ENCODE measurements around the gene POLRMT. TPM values are rescaled to one million over a fixed set of nuclear protein-coding genes. Genes with fewer than 3 reads are reported as not detected.

Gene POLRMT
- total RNA-seq, 1 donor from 2014 or later, result 26.8 TPM

GRCh38 chr19:595326-596262 lies 37.7 kb downstream of the POLRMT start:
- no peak overlapping the region for H3K27ac ChIP-seq
- H3K36me3 ChIP-seq, result no peaks in the 10 kb centered on the region
- intact Hi-C loops (cut with DNase I), result no loop called here
- H3K27me3 ChIP-seq, result peaks cover 17% of the 10 kb centered on the region
- H3K4me1 ChIP-seq, result peaks cover 0 to 1% of the 10 kb centered on the region in 2 donors
- no peak overlapping the region for H3K4me3 ChIP-seq
- no peak for TF ChIP-seq CTCF (IDR thresholded peaks at IDR 0.05)
- no peaks in the 10 kb centered on the region for H3K9me3 ChIP-seq
- DNase-seq (ENCODE audit: low spot score in 2 of 2), result no peak

- Histone ChIP-seq H3K36me3 (no peaks in the 10 kb centered on the region), H3K4me3 (no peak overlapping the region), H3K27me3 (peaks cover 22% of the 10 kb centered on the region), H3K27ac (no peak overlapping the region), H3K9me3 (no peaks in the 10 kb centered on the region), H3K4me1 (peaks cover under 1 to 5% of the 10 kb centered on the region in 2 donors)
- DNase-seq (ENCODE audit: low spot score in 2 of 2), result no peak
- TF ChIP-seq CTCF (IDR thresholded peaks at IDR 0.05), result no peak
- intact Hi-C loops (cut with DNase I), result no loop called here
Observed at GRCh38 chr19:594265-594870, 39.0 kb downstream of the POLRMT start.

- Histone ChIP-seq H3K4me3 (no peak overlapping the region), H3K36me3 (no peaks in the 10 kb centered on the region), H3K9me3 (no peaks in the 10 kb centered on the region), H3K27ac (no peak overlapping the region), H3K4me1 (peaks cover 2 to 5% of the 10 kb centered on the region in 2 donors), H3K27me3 (peaks cover 28% of the 10 kb centered on the region)
- no peak for TF ChIP-seq CTCF (IDR thresholded peaks at IDR 0.05)
- no peak for DNase-seq (ENCODE audit: low spot score in 2 of 2)
- intact Hi-C loops (cut with DNase I), result no loop called here
Observed at GRCh38 chr19:593505-593904, 39.8 kb downstream of the POLRMT start.

- no peak for DNase-seq (ENCODE audit: low spot score in 2 of 2)
- TF ChIP-seq CTCF (IDR thresholded peaks at IDR 0.05), result no peak
- Histone ChIP-seq H3K9me3 (no peaks in the 10 kb centered on the region), H3K4me3 (no peak overlapping the region), H3K27me3 (peaks cover 32% of the 10 kb centered on the region), H3K4me1 (peaks cover 2 to 5% of the 10 kb centered on the region in 2 donors), H3K27ac (no peak overlapping the region), H3K36me3 (no peaks in the 10 kb centered on the region)
- intact Hi-C loops (cut with DNase I), result no loop called here
Observed at GRCh38 chr19:593055-593454, 40.3 kb downstream of the POLRMT start.

GRCh38 chr19:592101-592500 lies 41.2 kb downstream of the POLRMT start:
- Histone ChIP-seq H3K4me3 (no peak overlapping the region), H3K27ac (no peak overlapping the region), H3K4me1 (peaks cover 2 to 5% of the 10 kb centered on the region in 2 donors), H3K9me3 (no peaks in the 10 kb centered on the region), H3K27me3 (peaks cover 32% of the 10 kb centered on the region), H3K36me3 (no peaks in the 10 kb centered on the region)
- intact Hi-C loops (cut with DNase I), result no loop called here
- TF ChIP-seq CTCF (IDR thresholded peaks at IDR 0.05), result no peak
- no peak for DNase-seq (ENCODE audit: low spot score in 2 of 2)
